HCT116 (cell line): ENCODE data around the gene NEURL1B. TPM values are rescaled to one million over a fixed set of nuclear protein-coding genes. Genes with fewer than 3 reads are reported as not detected.

Experiments used
- ATAC-seq: fragments of 200-7000 bp; cut with Tn5 transposase; 2 replicates; pipeline ENCODE4 v1.9.1; 2020; ENCODE audit warnings: mild to moderate bottlenecking, moderate library complexity
- BruUV-seq: library from RNA; stranded (reverse); fragments of 400-500 nt; replicated peaks from 2 replicates; lab custom pipeline; 2021; lab: Mats Ljungman, UMichigan
- CTCF ChIA-PET: fragments of 300-600 bp; sonication (Branson Sonifier 250); formaldehyde crosslinking; loops from one replicate; lab custom pipeline; 2021; ENCODE audit warnings: antibody characterized with exemption; lab: Charles Lee
- POLR2A ChIA-PET: fragments of 300-600, 350-600 bp; sonication (Branson Sonifier 250); formaldehyde crosslinking; loops from one replicate; lab custom pipeline; 2021; ENCODE audit warnings: antibody characterized with exemption; lab: Charles Lee
- RAD21 ChIA-PET, 2 experiments: fragments of 300-600 bp; sonication (Branson Sonifier 250); formaldehyde crosslinking; loops; one replicate each; lab custom pipeline; 2023; ENCODE audit warnings: low total read pairs in 2 of 2; ENCODE audit not compliant: uncharacterized antibody in 2 of 2, unreplicated experiment in 2 of 2, low non-redundant PET in 1 of 2; lab: Charles Lee
- DNase-seq: peaks from one replicate; pipeline ENCODE4 v3.0.0-alpha.2; 2010; ENCODE audit warnings: low read depth, low spot score
- H2AFZ ChIP-seq: fragments of 200-600 bp; shearing (Covaris generic), sonication (generic); 2 replicates; pipeline ENCODE4 v1.6.1; 2017; ENCODE audit warnings: low read depth, mixed run types, mixed read lengths, antibody characterized with exemption, low read length; ENCODE audit not compliant: poor library complexity, severe bottlenecking
- H3K27ac ChIP-seq: 2 replicates; pipeline ENCODE4 v1.5.1; 2012; ENCODE audit warnings: low read depth, low read length
- H3K27me3 ChIP-seq: fragments of 200-600 bp; sonication (generic); 2 replicates; pipeline ENCODE4 v1.6.1; 2016; ENCODE audit warnings: mixed run types, low read length, mixed read lengths; ENCODE audit not compliant: insufficient read depth
- H3K36me3 ChIP-seq, 2 experiments: fragments of 200-500 bp in 1 of 2; fragments of 200-600 bp in 1 of 2; sonication (Bioruptor generic) in 1 of 2; sonication (generic) in 1 of 2; 2 replicates each; pipeline versions ENCODE4 v1.5.1 to v1.6.1; 2014 to 2016; ENCODE audit warnings: low read length in 2 of 2, inconsistent platforms in 1 of 2, mixed read lengths in 1 of 2, mixed run types in 1 of 2; ENCODE audit not compliant: insufficient read depth in 2 of 2, control insufficient read depth in 1 of 2
- H3K4me1 ChIP-seq, 2 experiments: fragments of 200-600 bp in 1 of 2; sonication (generic) in 1 of 2; 2 replicates each; pipeline versions ENCODE4 v1.5.1 to v1.6.1; 2012 to 2017; ENCODE audit warnings: low read length in 2 of 2, inconsistent platforms in 1 of 2, mild to moderate bottlenecking in 1 of 2, mixed read lengths in 1 of 2, mixed run types in 1 of 2, moderate library complexity in 1 of 2; ENCODE audit not compliant: insufficient read depth in 2 of 2, control insufficient read depth in 1 of 2
- H3K4me2 ChIP-seq: fragments of 200-600 bp; sonication (generic); 2 replicates; pipeline ENCODE4 v1.6.1; 2017; ENCODE audit warnings: mixed run types, low read length, mixed read lengths
- H3K4me3 ChIP-seq, 2 experiments: fragments of 200-600 bp in 1 of 2; sonication (generic) in 1 of 2; replicated peaks in 1 of 2; 2 replicates each; pipeline ENCODE4 v1.5.1; 2011 to 2016; ENCODE audit warnings: low read length in 2 of 2, control low read depth in 1 of 2, low read depth in 1 of 2, mild to moderate bottlenecking in 1 of 2, mixed read lengths in 1 of 2, mixed run types in 1 of 2
- H3K79me2 ChIP-seq: fragments of 200-600 bp; sonication (generic); 2 replicates; pipeline ENCODE4 v1.6.1; 2017; ENCODE audit warnings: mild to moderate bottlenecking, mixed run types, low read length, moderate library complexity, mixed read lengths; ENCODE audit not compliant: insufficient read depth
- H3K9ac ChIP-seq: fragments of 200-600 bp; sonication (generic); 2 replicates; pipeline ENCODE4 v1.6.1; 2016; ENCODE audit warnings: low read length, mixed read lengths
- H3K9me2 ChIP-seq: fragments of 200-600 bp; sonication (generic), shearing (Covaris generic); 2 replicates; pipeline ENCODE4 v1.6.1; 2017; ENCODE audit warnings: mixed run types, mild to moderate bottlenecking, moderate library complexity; ENCODE audit not compliant: insufficient read depth
- H3K9me3 ChIP-seq, 2 experiments: fragments of 200-500 bp in 1 of 2; fragments of 200-600 bp in 1 of 2; sonication (Bioruptor generic) in 1 of 2; sonication (generic) in 1 of 2; 2 replicates each; pipeline ENCODE4 v1.6.1; 2014 to 2017; ENCODE audit warnings: low read length in 2 of 2, mixed read lengths in 2 of 2, inconsistent platforms in 1 of 2, low read depth in 1 of 2, mild to moderate bottlenecking in 1 of 2, mixed run types in 1 of 2, moderate library complexity in 1 of 2; ENCODE audit not compliant: control insufficient read depth in 1 of 2, insufficient read depth in 1 of 2
- H4K20me1 ChIP-seq: fragments of 200-600 bp; sonication (generic), shearing (Covaris generic); 2 replicates; pipeline ENCODE4 v1.6.1; 2017; ENCODE audit warnings: mixed run types, mild to moderate bottlenecking, moderate library complexity; ENCODE audit not compliant: insufficient read depth
- CBX3 ChIP-seq: IDR thresholded peaks from 2 replicates; pipeline ENCODE4 v1.6.1; 2012; ENCODE audit warnings: low read depth
- EGR1 ChIP-seq: IDR thresholded peaks from 2 replicates; pipeline ENCODE4 v1.6.1; 2012; ENCODE audit warnings: low read depth
- ELF1 ChIP-seq: IDR thresholded peaks from 2 replicates; pipeline ENCODE4 v1.6.1; 2012; ENCODE audit warnings: low read depth, borderline replicate concordance
- EZH2 ChIP-seq: fragments of 200-600 bp; sonication (generic); IDR thresholded peaks from 2 replicates; pipeline ENCODE4 v1.6.1; 2017; ENCODE audit warnings: antibody characterized with exemption, mixed run types
- EZH2phosphoT487 ChIP-seq: fragments of 200-600 bp; IDR thresholded peaks from 2 replicates; pipeline ENCODE4 v1.6.1; 2018; ENCODE audit warnings: antibody characterized with exemption, borderline replicate concordance
- FOSL1 ChIP-seq: IDR thresholded peaks from 2 replicates; pipeline ENCODE4 v1.6.1; 2012; ENCODE audit warnings: low read depth
- JUND ChIP-seq: IDR thresholded peaks from 2 replicates; pipeline ENCODE4 v1.6.1; 2012
- POLR2A ChIP-seq: IDR thresholded peaks from 2 replicates; pipeline ENCODE4 v1.7.0; 2011; ENCODE audit warnings: borderline replicate concordance; ENCODE audit not compliant: insufficient read depth, insufficient read length; ENCODE audit errors: extremely low read depth
- POLR2AphosphoS5 ChIP-seq: IDR thresholded peaks from 2 replicates; pipeline ENCODE4 v1.6.1; 2011; ENCODE audit warnings: mild to moderate bottlenecking, low read depth, low read length, moderate library complexity
- RAD21 ChIP-seq: IDR thresholded peaks from 2 replicates; pipeline ENCODE4 v1.6.1; 2012; ENCODE audit warnings: low read depth, mild to moderate bottlenecking
- SIN3A ChIP-seq: IDR thresholded peaks from 2 replicates; pipeline ENCODE4 v1.6.1; 2012; ENCODE audit warnings: low read depth
- SRF ChIP-seq: IDR thresholded peaks from 2 replicates; pipeline ENCODE4 v1.6.1; 2012; ENCODE audit warnings: low read depth
- YY1 ChIP-seq: IDR thresholded peaks from 2 replicates; pipeline ENCODE4 v1.6.1; 2011; ENCODE audit warnings: low read length, low read depth, moderate library complexity, mild to moderate bottlenecking; ENCODE audit not compliant: insufficient replicate concordance; ENCODE audit errors: extremely low read depth
- ZNF274 ChIP-seq: fragments of 200-500 bp; sonication (Bioruptor generic); IDR thresholded peaks from 2 replicates; pipeline ENCODE4 v1.6.1; 2014; ENCODE audit warnings: mild to moderate bottlenecking, low read depth, low read length, inconsistent platforms
- intact Hi-C: fragments of 100-400 bp; cut with micrococcal nuclease; formaldehyde crosslinking; loops from 2 replicates; pipeline ENCODE4 v1.10.0; 2022
- total RNA-seq: library from RNA; stranded (reverse); gene quantifications from one replicate; pipeline ENCODE4 v1.2.1, GENCODE V29; 2021; ENCODE audit not compliant: unreplicated experiment
- TF ChIP-seq, protein P1 (sequence below): IDR thresholded peaks from 2 replicates; pipeline ENCODE4 v1.6.1; 2012
- TF ChIP-seq, protein P2 (sequence below): IDR thresholded peaks from 2 replicates; pipeline ENCODE4 v1.6.1; 2012
- TF ChIP-seq, protein P3 (sequence below): IDR thresholded peaks from 2 replicates; pipeline ENCODE4 v1.6.1; 2011; ENCODE audit warnings: mild to moderate bottlenecking, low read length, moderate library complexity; ENCODE audit not compliant: insufficient replicate concordance; ENCODE audit errors: extremely low read depth

Gene NEURL1B
- total RNA-seq, 1 experiment from 2014 or later = 5.8 TPM

DNA sequence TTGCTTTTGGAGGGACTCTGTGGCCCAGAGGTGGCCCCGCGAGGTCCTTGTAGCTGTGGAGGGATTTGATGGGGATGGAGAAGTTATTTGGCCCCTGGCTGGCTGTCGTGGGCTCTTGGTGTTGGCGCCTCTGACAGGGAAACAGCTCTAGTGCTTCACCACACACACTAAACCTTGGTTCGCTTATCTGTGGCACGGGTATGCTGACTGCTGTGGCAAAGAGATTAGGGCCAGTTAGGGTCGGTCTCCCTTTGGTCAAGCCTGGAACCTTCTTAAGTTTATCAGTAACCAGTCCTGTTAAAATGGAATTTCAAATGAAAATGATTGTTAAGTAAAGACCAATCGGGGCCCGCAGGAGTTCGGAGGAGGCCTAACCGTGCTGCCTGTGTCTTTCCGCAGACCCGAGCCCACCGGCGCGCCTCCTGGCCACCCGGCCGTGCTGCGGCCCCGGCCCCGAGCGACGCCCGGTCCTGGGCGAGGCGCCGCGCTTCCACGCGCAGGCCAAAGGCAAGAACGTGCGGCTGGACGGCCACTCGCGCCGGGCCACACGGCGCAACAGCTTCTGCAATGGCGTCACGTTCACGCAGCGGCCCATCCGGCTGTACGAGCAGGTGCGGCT is 28.4 kb downstream of the NEURL1B start:
- intact Hi-C loops = no loop called here
- Histone ChIP-seq H3K4me2 (no peak overlapping the region), H3K9ac (no peak overlapping the region), H3K9me2 (no peaks in the 10 kb centered on the region), H3K36me3 (no peaks in the 10 kb centered on the region), H3K79me2 (no peaks in the 10 kb centered on the region), H4K20me1 (no peaks in the 10 kb centered on the region), H3K4me1 (no peaks in the 10 kb centered on the region), H3K27ac (no peak overlapping the region), H3K27me3 (no peaks in the 10 kb centered on the region), H2AFZ (no peak overlapping the region), H3K9me3 (no peaks in the 10 kb centered on the region), H3K4me3 (no peak overlapping the region)
- ATAC-seq (no peak), DNase-seq (no peak)
- ChIA-PET RAD21 (no interaction called here), POLR2A (no interaction called here), CTCF (no interaction called here)
- no TSS peak for BruUV-seq
- TF ChIP-seq POLR2A (no peak), EZH2phosphoT487 (no peak), JUND (no peak), FOSL1 (no peak), SRF (no peak), ZNF274 (no peak), EGR1 (no peak), CBX3 (no peak), POLR2AphosphoS5 (no peak), RAD21 (no peak), EZH2 (no peak), YY1 (no peak), SIN3A (no peak), ELF1 (no peak)
- TF ChIP-seq, protein P1, sequence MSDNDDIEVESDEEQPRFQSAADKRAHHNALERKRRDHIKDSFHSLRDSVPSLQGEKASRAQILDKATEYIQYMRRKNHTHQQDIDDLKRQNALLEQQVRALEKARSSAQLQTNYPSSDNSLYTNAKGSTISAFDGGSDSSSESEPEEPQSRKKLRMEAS = no peak
- TF ChIP-seq, protein P2, sequence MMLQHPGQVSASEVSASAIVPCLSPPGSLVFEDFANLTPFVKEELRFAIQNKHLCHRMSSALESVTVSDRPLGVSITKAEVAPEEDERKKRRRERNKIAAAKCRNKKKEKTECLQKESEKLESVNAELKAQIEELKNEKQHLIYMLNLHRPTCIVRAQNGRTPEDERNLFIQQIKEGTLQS = no peak
- TF ChIP-seq, protein P3, sequence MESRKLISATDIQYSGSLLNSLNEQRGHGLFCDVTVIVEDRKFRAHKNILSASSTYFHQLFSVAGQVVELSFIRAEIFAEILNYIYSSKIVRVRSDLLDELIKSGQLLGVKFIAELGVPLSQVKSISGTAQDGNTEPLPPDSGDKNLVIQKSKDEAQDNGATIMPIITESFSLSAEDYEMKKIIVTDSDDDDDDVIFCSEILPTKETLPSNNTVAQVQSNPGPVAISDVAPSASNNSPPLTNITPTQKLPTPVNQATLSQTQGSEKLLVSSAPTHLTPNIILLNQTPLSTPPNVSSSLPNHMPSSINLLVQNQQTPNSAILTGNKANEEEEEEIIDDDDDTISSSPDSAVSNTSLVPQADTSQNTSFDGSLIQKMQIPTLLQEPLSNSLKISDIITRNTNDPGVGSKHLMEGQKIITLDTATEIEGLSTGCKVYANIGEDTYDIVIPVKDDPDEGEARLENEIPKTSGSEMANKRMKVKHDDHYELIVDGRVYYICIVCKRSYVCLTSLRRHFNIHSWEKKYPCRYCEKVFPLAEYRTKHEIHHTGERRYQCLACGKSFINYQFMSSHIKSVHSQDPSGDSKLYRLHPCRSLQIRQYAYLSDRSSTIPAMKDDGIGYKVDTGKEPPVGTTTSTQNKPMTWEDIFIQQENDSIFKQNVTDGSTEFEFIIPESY = no peak
